ENCODE results near the gene REEP6.

GRCh38 chr19:1526979-1527649, 36.1 kb downstream of the REEP6 start:
- TF ChIP-seq POLR2A (IDR thresholded peaks at IDR 0.05; ENCODE audit: low read depth, low read length): no peak
- no peak for TF ChIP-seq BHLHE40 (IDR thresholded peaks at IDR 0.05; ENCODE audit: low read depth, low read length)
- TF ChIP-seq CTCF (conservative IDR thresholded peaks at IDR 0.05; ENCODE audit: low read depth, low read length): no peak
- TF ChIP-seq RFX5 (IDR thresholded peaks at IDR 0.05; ENCODE audit: low read depth, low read length): no peak
- TF ChIP-seq MXI1 (IDR thresholded peaks at IDR 0.05; ENCODE audit: borderline replicate concordance, low read depth, low read length): no peak
- no peak for TF ChIP-seq CEBPB (IDR thresholded peaks at IDR 0.05; ENCODE audit: low read depth, low read length)
- TF ChIP-seq, protein P1, sequence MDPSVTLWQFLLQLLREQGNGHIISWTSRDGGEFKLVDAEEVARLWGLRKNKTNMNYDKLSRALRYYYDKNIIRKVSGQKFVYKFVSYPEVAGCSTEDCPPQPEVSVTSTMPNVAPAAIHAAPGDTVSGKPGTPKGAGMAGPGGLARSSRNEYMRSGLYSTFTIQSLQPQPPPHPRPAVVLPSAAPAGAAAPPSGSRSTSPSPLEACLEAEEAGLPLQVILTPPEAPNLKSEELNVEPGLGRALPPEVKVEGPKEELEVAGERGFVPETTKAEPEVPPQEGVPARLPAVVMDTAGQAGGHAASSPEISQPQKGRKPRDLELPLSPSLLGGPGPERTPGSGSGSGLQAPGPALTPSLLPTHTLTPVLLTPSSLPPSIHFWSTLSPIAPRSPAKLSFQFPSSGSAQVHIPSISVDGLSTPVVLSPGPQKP (IDR thresholded peaks at IDR 0.05; ENCODE audit: borderline replicate concordance, low read depth, low read length): no peak
- no peak for TF ChIP-seq RCOR1 (IDR thresholded peaks at IDR 0.05; ENCODE audit: insufficient replicate concordance, low read length)
